Body of pancreas (tissue), 4 donors: Measurements from ENCODE around the gene SLMAP. TPM values are rescaled to one million over a fixed set of nuclear protein-coding genes. Genes with fewer than 3 reads are reported as not detected.
A peak's percentile ranks its signal among the peaks of the same experiment; 100 is the strongest.

ENCODE experiments used
- ATAC-seq: fragments of 150-250 bp; one replicate; pipeline ENCODE4 v1.9.1; 2016
- DNase-seq, 4 donors: peaks; one replicate each; pipeline ENCODE4 v3.0.0-alpha.2; 2019
- H3K27ac ChIP-seq, 4 donors: fragments of 200-600 bp; sonication (generic); 1 replicate in 3 of 4; 2 replicates in 1 of 4; pipeline versions ENCODE4 v1.5.1 to v1.6.1; 2016 to 2019; ENCODE audit warnings: mild to moderate bottlenecking in 1 of 4, mixed read lengths in 1 of 4, moderate library complexity in 1 of 4
- H3K27me3 ChIP-seq, 2 donors: fragments of 200-600 bp; sonication (generic); one replicate each; pipeline ENCODE4 v1.6.0; 2016; ENCODE audit warnings: mild to moderate bottlenecking in 1 of 2
- H3K36me3 ChIP-seq, 2 donors: fragments of 200-600 bp; sonication (generic); replicated peaks in 1 of 2; 2 replicates each; pipeline ENCODE4 v1.5.1; 2016; ENCODE audit warnings: low read depth in 2 of 2; ENCODE audit not compliant: insufficient read depth in 1 of 2
- H3K4me1 ChIP-seq: fragments of 200-600 bp; sonication (generic); one replicate; pipeline ENCODE4 v1.6.0; 2016
- H3K4me3 ChIP-seq, 2 donors: fragments of 200-600 bp; sonication (generic); 1 replicate in 1 of 2; 2 replicates in 1 of 2; pipeline ENCODE4 v1.5.1; 2016 to 2019
- H3K9me3 ChIP-seq, 3 donors: fragments of 200-600 bp; sonication (generic); 1 replicate in 2 of 3; 2 replicates in 1 of 3; pipeline ENCODE4 v1.5.1; 2016
- CTCF ChIP-seq, 7 experiments: fragments of 450-650 bp in 4 of 7; fragments of 200-600 bp in 3 of 7; sonication (generic) in 3 of 7; IDR thresholded peaks; one replicate each; pipeline ENCODE4 v1.5.1; 2016 to 2019; ENCODE audit warnings: antibody characterized with exemption in 7 of 7
- POLR2A ChIP-seq, 3 donors: fragments of 450-650 bp; IDR thresholded peaks; one replicate each; pipeline ENCODE4 v1.6.1; 2016; ENCODE audit warnings: antibody characterized with exemption in 3 of 3, mild to moderate bottlenecking in 2 of 3
- WGBS, 2 donors: methylation state at CpG; one replicate each; pipeline ENCODE4 v1.1.5; 2017; 5-methylcytosine and 5-hydroxymethylcytosine counted together
- intact Hi-C: fragments of 100-400 bp; cut with DNase I; formaldehyde crosslinking; loops from one replicate; pipeline ENCODE4 v1.15.1; 2023
- total RNA-seq, 2 donors: library from RNA; depleted of rRNA; stranded (reverse); fragments of >200 nt; gene quantifications; one replicate each; pipeline ENCODE4 v1.1.0, GENCODE V29; 2016

Gene SLMAP
- total RNA-seq, 2 donors from 2014 or later, result 36.6 TPM

- 91 to 93% methylated on average over 1 of the region's 1 CpG for WGBS, 2 donors
Observed at GRCh38 chr3:57779666-57780065, 23.6 kb downstream of the SLMAP start.

GRCh38 chr3:57783186-57784088, 27.3 kb downstream of the SLMAP start:
- ATAC-seq (peak; percentile 68), DNase-seq (peak; percentile 41 to 64 (median 51))
- Histone ChIP-seq H3K27me3 (no peaks in the 10 kb centered on the region), H3K36me3 (no peaks in the 10 kb centered on the region), H3K27ac (no peak overlapping the region), H3K9me3 (no peaks in the 10 kb centered on the region), H3K4me3 (no peak overlapping the region), H3K4me1 (peaks cover 29% of the 10 kb centered on the region)
- 71 to 72% methylated on average over 5 to 6 of the region's 6 CpGs for WGBS, 2 donors
- TF ChIP-seq POLR2A (IDR thresholded peaks at IDR 0.05) (no peak), CTCF (IDR thresholded peaks at IDR 0.05) (no peak)
- intact Hi-C loops, result no loop called here

More at GRCh38 chr3:57779666-57780065, 23.6 kb downstream of the SLMAP start:
- no peak for DNase-seq
- Histone ChIP-seq H3K36me3 (no peaks in the 10 kb centered on the region), H3K27ac (no peak overlapping the region), H3K9me3 (no peaks in the 10 kb centered on the region), H3K4me1 (peaks cover 36% of the 10 kb centered on the region), H3K27me3 (no peaks in the 10 kb centered on the region), H3K4me3 (no peak overlapping the region)
- ATAC-seq, result no peak
- intact Hi-C loops, result no loop called here
- TF ChIP-seq CTCF (IDR thresholded peaks at IDR 0.05), result no peak

GRCh38 chr3:57784089-57784735, 28.1 kb downstream of the SLMAP start:
- no peaks in the 10 kb centered on the region for H3K36me3 ChIP-seq
- intact Hi-C loops, result no loop called here
- DNase-seq, result no peak
- TF ChIP-seq POLR2A (IDR thresholded peaks at IDR 0.05) (no peak), CTCF (IDR thresholded peaks at IDR 0.05) (no peak)
- H3K4me3 ChIP-seq, result no peak overlapping the region
- WGBS, 2 donors, result 100% methylated on average over 1 of the region's 1 CpG
- ATAC-seq, result peak; percentile 12
- H3K4me1 ChIP-seq, result peaks cover 29% of the 10 kb centered on the region
- H3K27me3 ChIP-seq, result no peaks in the 10 kb centered on the region
- H3K27ac ChIP-seq, result no peak overlapping the region
- H3K9me3 ChIP-seq, result no peaks in the 10 kb centered on the region

- Histone ChIP-seq H3K4me1 (peaks cover 29% of the 10 kb centered on the region), H3K27me3 (no peaks in the 10 kb centered on the region), H3K27ac (no peak overlapping the region), H3K4me3 (no peak overlapping the region), H3K36me3 (no peaks in the 10 kb centered on the region), H3K9me3 (no peaks in the 10 kb centered on the region)
- ATAC-seq (no peak), DNase-seq (no peak)
- intact Hi-C loops, result no loop called here
- TF ChIP-seq POLR2A (IDR thresholded peaks at IDR 0.05), result no peak
- no peak for TF ChIP-seq CTCF (IDR thresholded peaks at IDR 0.05)
- 93 to 100% methylated on average over 1 of the region's 1 CpG for WGBS, 2 donors
Observed at GRCh38 chr3:57785446-57785845, 29.3 kb downstream of the SLMAP start.
